CD4-positive, alpha-beta memory T cell (primary cell): Measurements from ENCODE around the gene NDOR1. TPM values are rescaled to one million over a fixed set of nuclear protein-coding genes. Genes with fewer than 3 reads are reported as not detected.
A peak's percentile ranks its signal among the peaks of the same experiment; 100 is the strongest.

ENCODE experiments used
- CTCF ChIA-PET: fragments of 350-600 bp; sonication (Branson Sonifier 250); formaldehyde crosslinking; loops from one replicate; lab custom pipeline; 2021; ENCODE audit warnings: inconsistent platforms; ENCODE audit not compliant: partially characterized antibody; lab: Charles Lee
- POLR2A ChIA-PET: fragments of 350-600 bp; sonication (Branson Sonifier 250); formaldehyde crosslinking; loops from one replicate; lab custom pipeline; 2021; ENCODE audit not compliant: partially characterized antibody; lab: Charles Lee
- DNase-seq, 5 donors: peaks; one replicate each; pipeline versions ENCODE4 v3.0.0 to v3.0.0-alpha.2; 2020 to 2022; ENCODE audit warnings: mixed read lengths in 1 of 5
- H3K27ac ChIP-seq: one replicate; pipeline ENCODE4 v1.7.0; 2013; ENCODE audit warnings: low read depth, low read length
- H3K27me3 ChIP-seq: 2 replicates; pipeline ENCODE4 v1.7.0; 2013; ENCODE audit warnings: mild to moderate bottlenecking, low read length, moderate library complexity; ENCODE audit not compliant: insufficient read depth
- H3K36me3 ChIP-seq: 2 replicates; pipeline ENCODE4 v1.7.0; 2013; ENCODE audit warnings: mild to moderate bottlenecking, low read length, moderate library complexity; ENCODE audit not compliant: insufficient read depth
- H3K4me1 ChIP-seq: 2 replicates; pipeline ENCODE4 v1.7.0; 2013; ENCODE audit warnings: mild to moderate bottlenecking, low read length, moderate library complexity; ENCODE audit not compliant: insufficient read depth
- H3K4me3 ChIP-seq, 2 donors: one replicate each; pipeline ENCODE4 v1.7.0; 2013; ENCODE audit warnings: low read length in 2 of 2, mild to moderate bottlenecking in 1 of 2
- H3K9me3 ChIP-seq, 2 donors: one replicate each; pipeline ENCODE4 v1.7.0; 2013; ENCODE audit warnings: low read length in 2 of 2, control low read depth in 1 of 2; ENCODE audit not compliant: control insufficient read depth in 1 of 2
- H3K27ac Mint-ChIP-seq, 7 donors: one replicate each; pipeline ENCODE4 v1.8.0; 2020 to 2021; ENCODE audit warnings: mixed read lengths in 7 of 7, mild to moderate bottlenecking in 6 of 7, inconsistent platforms in 3 of 7, moderate library complexity in 3 of 7
- H3K27me3 Mint-ChIP-seq, 2 donors: one replicate each; pipeline ENCODE4 v1.8.0; 2020 to 2021; ENCODE audit warnings: mixed read lengths in 2 of 2
- H3K36me3 Mint-ChIP-seq, 2 donors: one replicate each; pipeline ENCODE4 v1.8.0; 2020 to 2021; ENCODE audit warnings: mixed read lengths in 2 of 2, inconsistent platforms in 1 of 2, mild to moderate bottlenecking in 1 of 2
- H3K4me1 Mint-ChIP-seq, 4 donors: one replicate each; pipeline ENCODE4 v1.8.0; 2020 to 2021; ENCODE audit warnings: mixed read lengths in 4 of 4, mild to moderate bottlenecking in 1 of 4
- H3K4me3 Mint-ChIP-seq, 8 donors: one replicate each; pipeline ENCODE4 v1.8.0; 2020 to 2021; ENCODE audit warnings: mixed read lengths in 8 of 8, mild to moderate bottlenecking in 7 of 8, moderate library complexity in 6 of 8, inconsistent platforms in 3 of 8
- H3K9me3 Mint-ChIP-seq, 8 donors: one replicate each; pipeline ENCODE4 v1.8.0; 2020 to 2021; ENCODE audit warnings: mixed read lengths in 8 of 8, mild to moderate bottlenecking in 5 of 8, inconsistent platforms in 3 of 8, moderate library complexity in 1 of 8
- intact Hi-C: fragments of 100-400 bp; cut with micrococcal nuclease; formaldehyde crosslinking; loops from one replicate; pipeline ENCODE4 v1.15.1; 2023
- polyA plus RNA-seq, 2 donors: library from polyadenylated mRNA; unstranded; fragments of 300-500 nt; fragmentation: Illumina TruSeq; gene quantifications; one replicate each; pipeline ENCODE4 v1.2.3, GENCODE V29; 2021
- total RNA-seq, 2 experiments: library from RNA; stranded (reverse); gene quantifications; one replicate each; pipeline ENCODE4 v1.2.3, GENCODE V29; 2021

Gene NDOR1
- total and polyA plus RNA-seq, 4 experiments from 2014 or later: 4.6 to 37.1 (median 23.1) TPM

GRCh38 chr9:137244486-137245449, 39.3 kb downstream of the NDOR1 start:
- H3K4me3 Mint-ChIP-seq: peak overlapping the region in 1 of 8 donors; percentile 26
- Histone ChIP-seq H3K9me3 (no peaks in the 10 kb centered on the region), H3K4me3 (no peak overlapping the region), H3K36me3 (peaks cover 18% of the 10 kb centered on the region), H3K27ac (no peak overlapping the region), H3K27me3 (no peaks in the 10 kb centered on the region), H3K4me1 (peaks cover 18% of the 10 kb centered on the region)
- peaks cover 0 to 2% of the 10 kb centered on the region in 2 donors for H3K27me3 Mint-ChIP-seq
- intact Hi-C loops: loop anchor here (5.0 kb wide), 1 partner anchor 363 kb away; the partner anchor contains the start of gene ARRDC1
- POLR2A ChIA-PET: interaction anchor here (0.8 to 10.3 kb wide), 4 partner anchors 9 to 115 kb away, joined by 3 to 260 read pairs (median 31); partner anchors contain the start of genes CYSRT1, NELFB, RNF208 and STPG3
- DNase-seq: no peak
- H3K36me3 Mint-ChIP-seq: peaks cover 10 to 11% of the 10 kb centered on the region in 2 donors
- CTCF ChIA-PET: interaction anchor here (0.6 to 1.3 kb wide), 3 partner anchors 8 to 110 kb away, joined by 3 to 5 read pairs (median 3); no protein-coding TSS in a partner anchor
- H3K27ac Mint-ChIP-seq: peak overlapping the region in 2 of 7 donors; percentile 41 to 86
- H3K9me3 Mint-ChIP-seq: peaks cover 0 to 9% (median 0%) of the 10 kb centered on the region in 8 donors
- H3K4me1 Mint-ChIP-seq: peaks cover 6 to 28% (median 20%) of the 10 kb centered on the region in 4 donors

GRCh38 chr9:137245450-137246421, 40.2 kb downstream of the NDOR1 start:
- Histone ChIP-seq H3K36me3 (peaks cover 18% of the 10 kb centered on the region), H3K4me3 (no peak overlapping the region), H3K4me1 (peaks cover 16% of the 10 kb centered on the region), H3K27me3 (no peaks in the 10 kb centered on the region), H3K27ac (no peak overlapping the region), H3K9me3 (no peaks in the 10 kb centered on the region)
- peaks cover 6 to 27% (median 19%) of the 10 kb centered on the region in 4 donors for H3K4me1 Mint-ChIP-seq
- POLR2A ChIA-PET: interaction anchor here (0.8 to 10.3 kb wide), 2 partner anchors 9 to 30 kb away, joined by 3 to 260 read pairs; partner anchors contain the start of genes NELFB and STPG3
- peaks cover 10 to 11% of the 10 kb centered on the region in 2 donors for H3K36me3 Mint-ChIP-seq
- CTCF ChIA-PET: interaction anchor here (1.3 kb wide), 1 partner anchor 9 kb away, joined by 5 read pairs; no protein-coding TSS in a partner anchor
- peak overlapping the region in 2 of 7 donors; percentile 42 to 44 for H3K27ac Mint-ChIP-seq
- peaks cover 0 to 9% (median 0%) of the 10 kb centered on the region in 8 donors for H3K9me3 Mint-ChIP-seq
- no peak overlapping the region for H3K4me3 Mint-ChIP-seq
- intact Hi-C loops: no loop called here
- DNase-seq: peak in 1 of 5 donors; percentile 38
- H3K27me3 Mint-ChIP-seq: peaks cover 0 to 2% of the 10 kb centered on the region in 2 donors

GRCh38 chr9:137247135-137247915, 41.8 kb downstream of the NDOR1 start:
- Histone ChIP-seq H3K36me3 (peaks cover 15% of the 10 kb centered on the region), H3K27me3 (no peaks in the 10 kb centered on the region), H3K4me3 (no peak overlapping the region), H3K9me3 (no peaks in the 10 kb centered on the region), H3K4me1 (peaks cover 10% of the 10 kb centered on the region), H3K27ac (no peak overlapping the region)
- Mint-ChIP-seq H3K9me3 (peaks cover 0 to 5% (median 0%) of the 10 kb centered on the region in 8 donors), H3K27me3 (no peaks in the 10 kb centered on the region), H3K4me1 (peaks cover 5 to 21% (median 13%) of the 10 kb centered on the region in 4 donors), H3K4me3 (no peak overlapping the region), H3K27ac (peak overlapping the region in 1 of 7 donors; percentile 40), H3K36me3 (peaks cover 6 to 8% of the 10 kb centered on the region in 2 donors)
- ChIA-PET POLR2A (interaction anchor here (1.2 kb wide), 1 partner anchor 47 kb away, joined by 4 read pairs; the partner anchor contains the start of gene TPRN), CTCF (interaction anchor here (1.4 kb wide), 1 partner anchor 11 kb away, joined by 6 read pairs; no protein-coding TSS in a partner anchor)
- intact Hi-C loops: no loop called here
- DNase-seq: peak in 1 of 5 donors; percentile 27

- H3K27me3 ChIP-seq: no peaks in the 10 kb centered on the region
- Mint-ChIP-seq H3K4me3 (no peak overlapping the region), H3K27ac (peak overlapping the region in 1 of 7 donors; percentile 40), H3K36me3 (peaks cover 2 to 3% of the 10 kb centered on the region in 2 donors), H3K27me3 (no peaks in the 10 kb centered on the region), H3K9me3 (peaks cover 0 to 2% (median 0%) of the 10 kb centered on the region in 8 donors), H3K4me1 (peaks cover 0 to 15% (median 8%) of the 10 kb centered on the region in 4 donors)
- H3K4me3 ChIP-seq: no peak overlapping the region
- ChIA-PET CTCF (interaction anchor here (1.4 kb wide), 1 partner anchor 11 kb away, joined by 6 read pairs; no protein-coding TSS in a partner anchor), POLR2A (interaction anchor here (1.2 kb wide), 1 partner anchor 47 kb away, joined by 4 read pairs; the partner anchor contains the start of gene TPRN)
- DNase-seq: no peak
- no peak overlapping the region for H3K27ac ChIP-seq
- no peaks in the 10 kb centered on the region for H3K9me3 ChIP-seq
- peaks cover 5% of the 10 kb centered on the region for H3K4me1 ChIP-seq
- intact Hi-C loops: no loop called here
- H3K36me3 ChIP-seq: peaks cover 9% of the 10 kb centered on the region
Measured at GRCh38 chr9:137247916-137248175, 42.3 kb downstream of the NDOR1 start.

- intact Hi-C loops: no loop called here
- ChIA-PET POLR2A (interaction anchor here (10.6 kb wide), 1 partner anchor 9 kb away, joined by 260 read pairs; the partner anchor contains the start of gene TUBB4B), CTCF (no interaction called here)
- Mint-ChIP-seq H3K4me3 (no peak overlapping the region), H3K4me1 (peaks cover under 1 to 6% (median 2%) of the 10 kb centered on the region in 4 donors), H3K27me3 (no peaks in the 10 kb centered on the region), H3K36me3 (peaks cover 0 to under 1% of the 10 kb centered on the region in 2 donors), H3K9me3 (peaks cover 0 to 3% (median 0%) of the 10 kb centered on the region in 8 donors), H3K27ac (no peak overlapping the region)
- Histone ChIP-seq H3K27me3 (no peaks in the 10 kb centered on the region), H3K36me3 (no peaks in the 10 kb centered on the region), H3K4me1 (peaks cover 9% of the 10 kb centered on the region), H3K9me3 (no peaks in the 10 kb centered on the region), H3K4me3 (no peak overlapping the region), H3K27ac (no peak overlapping the region)
- peak in 1 of 5 donors; percentile 12 for DNase-seq
Measured at GRCh38 chr9:137250329-137251193, 45.1 kb downstream of the NDOR1 start.
